Hindlimb muscle (tissue), 1 donor: Measurements from ENCODE around the gene DGKG. TPM values are rescaled to one million over a fixed set of nuclear protein-coding genes. Genes with fewer than 3 reads are reported as not detected.

ENCODE experiments used
- DNase-seq: peaks from one replicate; pipeline ENCODE4 v3.0.0-alpha.2; 2013
- polyA plus RNA-seq: library from polyadenylated mRNA; unstranded; fragments of 120-200 nt; gene quantifications from one replicate; pipeline ENCODE4 v1.2.1, GENCODE V29; 2013; ENCODE audit not compliant: insufficient read length

The DGKG gene
- polyA plus RNA-seq, 1 donor: 0.89 TPM

- no peak for DNase-seq
Observed at GRCh38 chr3:186169379-186169778, 192.7 kb downstream of the DGKG start.

- no peak for DNase-seq
Observed at GRCh38 chr3:186168976-186169375, 193.1 kb downstream of the DGKG start.

- peak; percentile 42 for DNase-seq
Observed at GRCh38 chr3:186167646-186168395, 194.2 kb downstream of the DGKG start.

GRCh38 chr3:186166491-186167288, 195.3 kb downstream of the DGKG start:
- no peak for DNase-seq

- no peak for DNase-seq
Observed at GRCh38 chr3:186166036-186166435, 196.0 kb downstream of the DGKG start.

GRCh38 chr3:186165331-186165730, 196.7 kb downstream of the DGKG start:
- no peak for DNase-seq

GRCh38 chr3:186164696-186165095, 197.3 kb downstream of the DGKG start:
- no peak for DNase-seq

GRCh38 chr3:186162221-186162620, 199.8 kb downstream of the DGKG start:
- peak; percentile 12 for DNase-seq

- no peak for DNase-seq
Observed at GRCh38 chr3:186160691-186161243, 201.3 kb downstream of the DGKG start.

- DNase-seq: no peak
Observed at GRCh38 chr3:186154641-186155040, 207.4 kb downstream of the DGKG start.

- no peak for DNase-seq
Observed at GRCh38 chr3:186152889-186153292, 209.1 kb downstream of the DGKG start.

- DNase-seq: no peak
Observed at GRCh38 chr3:186152361-186152798, 209.7 kb downstream of the DGKG start.

GRCh38 chr3:186151077-186151971, 210.7 kb downstream of the DGKG start:
- DNase-seq: no peak

GRCh38 chr3:186150041-186150830, 211.8 kb downstream of the DGKG start:
- DNase-seq: no peak

GRCh38 chr3:186149319-186149960, 212.6 kb downstream of the DGKG start:
- no peak for DNase-seq

GRCh38 chr3:186144257-186144656, 217.8 kb downstream of the DGKG start:
- DNase-seq: no peak

GRCh38 chr3:186143250-186143649, 218.8 kb downstream of the DGKG start:
- DNase-seq: no peak

- DNase-seq: no peak
Observed at GRCh38 chr3:186142393-186142932, 219.6 kb downstream of the DGKG start.

GRCh38 chr3:186141790-186142189, 220.2 kb downstream of the DGKG start:
- no peak for DNase-seq

GRCh38 chr3:186138272-186138981, 223.6 kb downstream of the DGKG start:
- no peak for DNase-seq
